Measurements from ENCODE around the gene HOXD3. TPM values are rescaled to one million over a fixed set of nuclear protein-coding genes. Genes with fewer than 3 reads are reported as not detected.

HOXD3 gene
- total RNA-seq, 1 experiment from 2014 or later: not detected

DNA sequence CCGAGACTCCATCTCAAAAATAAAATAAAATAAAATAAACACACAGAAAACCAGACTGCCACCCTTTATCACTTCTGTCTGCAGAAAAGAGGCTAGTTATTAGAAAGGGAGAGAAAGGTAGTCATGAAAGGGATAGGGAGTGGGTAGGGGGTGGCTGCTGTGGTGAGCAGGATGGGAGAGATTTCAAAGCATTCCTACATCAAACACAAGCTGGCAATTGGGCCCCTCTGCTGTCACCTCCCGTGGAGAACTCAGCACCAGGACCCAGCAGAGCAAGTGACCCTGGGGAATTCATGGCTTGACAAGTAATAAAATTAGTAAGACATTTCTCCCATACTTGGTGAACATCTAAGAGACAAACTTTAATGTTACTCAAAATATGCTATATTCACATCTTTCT lies 27.6 kb downstream of the HOXD3 start:
- Histone ChIP-seq H3K23ac (ENCODE audit: insufficient read length, low read depth, low read length) (no peak overlapping the region), H3T11ph (ENCODE audit: low read length) (no peak overlapping the region), H3K14ac (ENCODE audit: insufficient read depth, low read length) (no peak overlapping the region), H4K20me1 (ENCODE audit: control insufficient read depth, insufficient read depth, insufficient read length) (no peaks in the 10 kb centered on the region), H3K4me2 (ENCODE audit: insufficient read depth, insufficient read length, low read length) (no peak overlapping the region), H3K27ac (ENCODE audit: insufficient read length, low read depth, low read length) (no peak overlapping the region), H3K27me3 (ENCODE audit: insufficient read depth, low read length) (peaks cover 83% of the 10 kb centered on the region), H3K79me2 (ENCODE audit: insufficient read depth, low read length) (no peaks in the 10 kb centered on the region), H3K56ac (ENCODE audit: insufficient read length, low read depth, low read length) (no peak overlapping the region), H2AK5ac (ENCODE audit: insufficient read length, low read length) (no peak overlapping the region), H3K4me1 (ENCODE audit: insufficient read depth, low read length) (peaks cover 3% of the 10 kb centered on the region), H2BK5ac (ENCODE audit: insufficient read length, low read length) (no peak overlapping the region), H3K79me1 (ENCODE audit: insufficient read depth, low read depth, low read length, poor library complexity, severe bottlenecking) (no peaks in the 10 kb centered on the region), H2BK20ac (ENCODE audit: low read depth, low read length, poor library complexity, severe bottlenecking) (no peak overlapping the region), H2BK12ac (ENCODE audit: insufficient read length, low read depth, low read length) (no peak overlapping the region), H2BK120ac (ENCODE audit: low read depth, low read length, poor library complexity, severe bottlenecking) (no peak overlapping the region), H4K8ac (replicated peaks; ENCODE audit: insufficient read length, low read depth, low read length) (no peak overlapping the region), H4K5ac (ENCODE audit: insufficient read length, low read depth, low read length) (no peak overlapping the region), H2AFZ (ENCODE audit: low read length) (no peak overlapping the region), H3K4ac (ENCODE audit: low read depth, low read length) (no peak overlapping the region), H3K23me2 (ENCODE audit: insufficient read length, low read depth, low read length, poor library complexity, severe bottlenecking) (peaks cover 2% of the 10 kb centered on the region), H3K9me3 (ENCODE audit: control insufficient read depth, low read depth, low read length) (no peaks in the 10 kb centered on the region), H4K91ac (ENCODE audit: insufficient read length, low read depth, low read length) (no peak overlapping the region), H3K9ac (ENCODE audit: extremely low read depth, insufficient read length, low read length) (no peak overlapping the region), H3K18ac (ENCODE audit: insufficient read length, low read depth, low read length) (no peak overlapping the region), H2BK15ac (ENCODE audit: low read depth, low read length) (no peak overlapping the region)
- H3K27ac Mint-ChIP-seq: no peak overlapping the region
- H3K36me3 Mint-ChIP-seq (ENCODE audit: insufficient read depth in 1 of 3, low read depth in 3 of 3): no peaks in the 10 kb centered on the region
- DNase-seq: no peak
- no CpG with 5 or more reads among the region's 2 CpGs for WGBS (ENCODE audit: extremely low coverage, insufficient read length, low lambda C conversion rate)
- TF ChIP-seq CTCF (conservative IDR thresholded peaks at IDR 0.05): no peak
- no peak overlapping the region for H3K4me3 Mint-ChIP-seq
- H3K4me1 Mint-ChIP-seq: peaks cover 10 to 19% of the 10 kb centered on the region in 2 experiments
- 0 out of 5 replicates have a peak, but pooled peaks cover 0 to 3% of the 10 kb centered on the region in 2 experiments for H3K9me3 Mint-ChIP-seq
- H3K27me3 Mint-ChIP-seq (ENCODE audit: low read depth): peaks cover 98% of the 10 kb centered on the region

Measured in H9 (cell line).